ENCODE data around the gene ARL2BP. TPM values are rescaled to one million over a fixed set of nuclear protein-coding genes. Genes with fewer than 3 reads are reported as not detected.

The ARL2BP gene
- polyA plus RNA-seq, 3 donors, result 35.4 to 84.6 (median 84.0) TPM

GRCh38 chr16:57261806-57262205 is 16.7 kb downstream of the ARL2BP start:
- WGBS (ENCODE audit: insufficient coverage), result 96% methylated on average over 8 of the region's 9 CpGs
- DNase-seq, result no peak
- intact Hi-C loops (cut with micrococcal nuclease), result no loop called here
- no peak overlapping the region for H3K4me2 ChIP-seq (replicated peaks; ENCODE audit: extremely low read depth, low read length, poor library complexity, severe bottlenecking)
- H3K27me3 ChIP-seq (ENCODE audit: control insufficient read depth in 2 of 2, insufficient read depth in 2 of 2, low read length in 2 of 2), result no peaks in the 10 kb centered on the region
- H3K4me1 ChIP-seq (ENCODE audit: control insufficient read depth in 1 of 2, insufficient read depth in 2 of 2, low read length in 2 of 2), result peaks cover 5 to 8% of the 10 kb centered on the region in 2 donors
- no peaks in the 10 kb centered on the region for H3K79me2 ChIP-seq (ENCODE audit: insufficient read depth, low read length)
- H4K20me1 ChIP-seq (ENCODE audit: insufficient read depth, low read length), result no peaks in the 10 kb centered on the region
- no peak overlapping the region for H3K27ac ChIP-seq (ENCODE audit: low read depth in 1 of 2, low read length in 2 of 2)
- H3K9me3 Mint-ChIP-seq, result peaks cover 0 to 2% (median 0%) of the 10 kb centered on the region in 7 donors
- H3K9me3 ChIP-seq (replicated peaks in 1 of 2; ENCODE audit: control insufficient read depth in 1 of 2, insufficient read depth in 1 of 2, low read length in 2 of 2), result no peaks in the 10 kb centered on the region
- H2AFZ ChIP-seq (ENCODE audit: insufficient read depth, low read depth, low read length, poor library complexity, severe bottlenecking), result no peak overlapping the region
- H3K4me1 Mint-ChIP-seq, result peaks cover 11% of the 10 kb centered on the region
- H3K9ac ChIP-seq (ENCODE audit: insufficient read depth, low read length, poor library complexity, severe bottlenecking), result no peak overlapping the region
- peaks cover 0 to 5% (median 4%) of the 10 kb centered on the region in 3 donors for H3K27me3 Mint-ChIP-seq (ENCODE audit: low read depth in 3 of 3)
- H3K4me3 ChIP-seq (replicated peaks in 1 of 3; ENCODE audit: low read depth in 2 of 3, low read length in 3 of 3), result no peak overlapping the region
- no peak overlapping the region for H3K27ac Mint-ChIP-seq
- TF ChIP-seq CTCF (IDR thresholded peaks at IDR 0.05), result no peak
- peaks cover 0 to 2% of the 10 kb centered on the region in 2 donors for H3K36me3 ChIP-seq (replicated peaks in 1 of 2; ENCODE audit: control insufficient read depth in 1 of 2, insufficient read depth in 2 of 2, low read length in 2 of 2)
- no peak overlapping the region for H3K4me3 Mint-ChIP-seq
- H3K36me3 Mint-ChIP-seq, result no peaks in the 10 kb centered on the region

- Histone ChIP-seq H3K36me3 (replicated peaks in 1 of 2; ENCODE audit: control insufficient read depth in 1 of 2, insufficient read depth in 2 of 2, low read length in 2 of 2) (no peaks in the 10 kb centered on the region), H3K9me3 (replicated peaks in 1 of 2; ENCODE audit: control insufficient read depth in 1 of 2, insufficient read depth in 1 of 2, low read length in 2 of 2) (no peaks in the 10 kb centered on the region), H2AFZ (ENCODE audit: insufficient read depth, low read depth, low read length, poor library complexity, severe bottlenecking) (no peak overlapping the region), H3K27ac (ENCODE audit: low read depth in 1 of 2, low read length in 2 of 2) (no peak overlapping the region), H3K4me3 (replicated peaks in 1 of 3; ENCODE audit: low read depth in 2 of 3, low read length in 3 of 3) (no peak overlapping the region), H3K4me1 (ENCODE audit: control insufficient read depth in 1 of 2, insufficient read depth in 2 of 2, low read length in 2 of 2) (peaks cover 5 to 8% of the 10 kb centered on the region in 2 donors), H3K79me2 (ENCODE audit: insufficient read depth, low read length) (no peaks in the 10 kb centered on the region), H3K27me3 (ENCODE audit: control insufficient read depth in 2 of 2, insufficient read depth in 2 of 2, low read length in 2 of 2) (no peaks in the 10 kb centered on the region), H3K4me2 (replicated peaks; ENCODE audit: extremely low read depth, low read length, poor library complexity, severe bottlenecking) (no peak overlapping the region), H4K20me1 (ENCODE audit: insufficient read depth, low read length) (no peaks in the 10 kb centered on the region), H3K9ac (ENCODE audit: insufficient read depth, low read length, poor library complexity, severe bottlenecking) (no peak overlapping the region)
- WGBS (ENCODE audit: insufficient coverage), result 93% methylated on average over 16 of the region's 17 CpGs
- Mint-ChIP-seq H3K9me3 (peaks cover 0 to 2% (median 0%) of the 10 kb centered on the region in 7 donors), H3K4me1 (peaks cover 13% of the 10 kb centered on the region), H3K27me3 (ENCODE audit: low read depth in 3 of 3) (peaks cover 0 to 5% (median 4%) of the 10 kb centered on the region in 3 donors), H3K36me3 (no peaks in the 10 kb centered on the region), H3K4me3 (no peak overlapping the region), H3K27ac (no peak overlapping the region)
- intact Hi-C loops (cut with micrococcal nuclease), result no loop called here
- no peak for DNase-seq
- TF ChIP-seq CTCF (IDR thresholded peaks at IDR 0.05), result no peak
Observed at GRCh38 chr16:57262841-57263540, 17.9 kb downstream of the ARL2BP start.

Data from CD14-positive monocyte (primary cell).